ENCODE results near the gene ACSF2. TPM values are rescaled to one million over a fixed set of nuclear protein-coding genes. Genes with fewer than 3 reads are reported as not detected.

ACSF2 gene
- polyA plus RNA-seq, 1 donor (not counting 4 experiments of a cell fraction or from before 2014, with no cell fraction given) = 71.9 TPM

DNA sequence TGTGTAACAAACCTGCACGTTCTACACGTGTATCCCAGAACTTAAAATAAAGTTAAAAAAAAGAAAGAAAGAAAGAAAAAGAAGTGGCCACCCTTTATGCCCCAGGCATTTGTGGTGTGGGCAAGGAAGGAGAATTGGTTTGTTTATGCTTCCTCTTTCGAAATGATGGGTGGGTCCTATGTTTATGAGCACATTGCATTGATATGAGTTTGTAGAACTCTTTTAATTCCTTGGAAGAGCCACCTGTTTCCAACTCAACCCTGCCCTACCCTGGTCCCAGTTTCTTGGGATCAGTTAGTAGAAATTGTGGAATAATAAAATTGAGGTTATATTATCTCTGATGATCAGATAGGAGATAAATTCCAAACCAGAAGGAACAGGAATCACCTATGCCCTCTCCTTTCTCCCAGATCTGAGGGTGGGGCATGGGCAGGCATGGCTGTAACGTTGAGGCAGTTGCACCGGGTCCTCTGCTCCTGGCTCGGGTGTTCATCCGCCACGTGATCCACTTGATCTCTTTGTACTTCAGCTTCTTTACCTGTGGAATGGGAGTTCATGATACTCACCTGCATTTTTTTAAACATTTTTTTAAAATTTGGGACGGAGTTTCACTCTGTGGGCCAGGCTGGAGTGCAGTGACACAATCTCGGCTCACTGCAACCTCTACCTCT lies 26.7 kb downstream of the ACSF2 start:
- H3K4me2 ChIP-seq (ENCODE audit: control insufficient read depth, extremely low read depth, insufficient read depth, low read depth, low read length) = no peak overlapping the region
- FAIRE-seq (no peak), DNase-seq (ENCODE audit: low read depth, low spot score) (peak; percentile 30)
- no peaks in the 10 kb centered on the region for H3K79me2 ChIP-seq (ENCODE audit: control insufficient read depth, insufficient read depth, low read length)
- no peak overlapping the region for H2AFZ ChIP-seq (ENCODE audit: control insufficient read depth, low read length)
- no peaks in the 10 kb centered on the region for H3K9me3 ChIP-seq (ENCODE audit: control insufficient read depth, low read depth, low read length)
- peaks cover 2% of the 10 kb centered on the region for H3K9me1 ChIP-seq (ENCODE audit: control insufficient read depth, extremely low read depth, insufficient read depth, low read length)
- H3K9ac ChIP-seq (ENCODE audit: control insufficient read depth, extremely low read depth, insufficient read depth, low read length) = no peak overlapping the region
- peaks cover 3 to 5% of the 10 kb centered on the region in 2 experiments for H3K36me3 ChIP-seq (ENCODE audit: control insufficient read depth in 2 of 2, extremely low read depth in 1 of 2, insufficient read depth in 2 of 2, low read length in 2 of 2)
- no peak overlapping the region for H3K4me3 ChIP-seq (ENCODE audit: control insufficient read depth in 2 of 3, extremely low read depth in 1 of 3, insufficient read depth in 2 of 3, low read depth in 1 of 3, low read length in 3 of 3)
- H3K4me1 ChIP-seq (ENCODE audit: control insufficient read depth, extremely low read depth, insufficient read depth, low read length) = peaks cover 9% of the 10 kb centered on the region
- no peak overlapping the region for H3K27ac ChIP-seq (ENCODE audit: control insufficient read depth, insufficient read depth, low read length)
- no peaks in the 10 kb centered on the region for H4K20me1 ChIP-seq (ENCODE audit: control insufficient read depth, extremely low read depth, insufficient read depth, low read length)
- TF ChIP-seq, protein P1, sequence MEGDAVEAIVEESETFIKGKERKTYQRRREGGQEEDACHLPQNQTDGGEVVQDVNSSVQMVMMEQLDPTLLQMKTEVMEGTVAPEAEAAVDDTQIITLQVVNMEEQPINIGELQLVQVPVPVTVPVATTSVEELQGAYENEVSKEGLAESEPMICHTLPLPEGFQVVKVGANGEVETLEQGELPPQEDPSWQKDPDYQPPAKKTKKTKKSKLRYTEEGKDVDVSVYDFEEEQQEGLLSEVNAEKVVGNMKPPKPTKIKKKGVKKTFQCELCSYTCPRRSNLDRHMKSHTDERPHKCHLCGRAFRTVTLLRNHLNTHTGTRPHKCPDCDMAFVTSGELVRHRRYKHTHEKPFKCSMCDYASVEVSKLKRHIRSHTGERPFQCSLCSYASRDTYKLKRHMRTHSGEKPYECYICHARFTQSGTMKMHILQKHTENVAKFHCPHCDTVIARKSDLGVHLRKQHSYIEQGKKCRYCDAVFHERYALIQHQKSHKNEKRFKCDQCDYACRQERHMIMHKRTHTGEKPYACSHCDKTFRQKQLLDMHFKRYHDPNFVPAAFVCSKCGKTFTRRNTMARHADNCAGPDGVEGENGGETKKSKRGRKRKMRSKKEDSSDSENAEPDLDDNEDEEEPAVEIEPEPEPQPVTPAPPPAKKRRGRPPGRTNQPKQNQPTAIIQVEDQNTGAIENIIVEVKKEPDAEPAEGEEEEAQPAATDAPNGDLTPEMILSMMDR (optimal IDR thresholded peaks at IDR 0.05 in 1 of 3, IDR thresholded peaks at IDR 0.05 in 1 of 3, conservative IDR thresholded peaks at IDR 0.05 in 1 of 3; ENCODE audit: extremely low read depth in 1 of 3, insufficient read depth in 2 of 3, low read length in 3 of 3) = no peak
- TF ChIP-seq EZH2 (IDR thresholded peaks at IDR 0.05; ENCODE audit: low read length) = no peak
- H3K27me3 ChIP-seq (ENCODE audit: control insufficient read depth, extremely low read depth, insufficient read depth, low read length) = no peaks in the 10 kb centered on the region
- dilution Hi-C loops (cut with MboI; ENCODE audit: extremely low pct_ligation_motif_present, low sequenced_read_pairs) = no loop called here

DNA sequence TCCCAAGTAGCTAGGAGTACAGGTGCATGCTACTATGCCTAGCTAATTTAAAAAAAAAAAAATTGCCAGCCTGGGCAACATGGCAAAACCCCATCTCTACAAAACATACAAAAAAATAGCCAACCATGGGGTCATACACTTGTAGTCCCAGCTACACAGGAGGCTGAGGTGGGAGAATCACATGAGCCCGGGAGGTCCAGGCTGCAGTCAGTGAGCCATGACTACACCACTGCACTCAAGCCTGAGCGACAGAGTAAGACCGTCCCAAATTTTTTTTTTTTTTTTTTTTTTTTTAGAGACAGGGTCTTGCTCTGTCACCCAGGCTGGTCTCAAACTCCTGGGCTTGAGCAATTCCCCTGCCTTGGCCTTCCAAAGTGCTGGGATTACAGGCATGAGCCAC lies 27.9 kb downstream of the ACSF2 start:
- FAIRE-seq (no peak), DNase-seq (ENCODE audit: low read depth, low spot score) (no peak)
- peaks cover 15% of the 10 kb centered on the region for H3K4me1 ChIP-seq (ENCODE audit: control insufficient read depth, extremely low read depth, insufficient read depth, low read length)
- dilution Hi-C loops (cut with MboI; ENCODE audit: extremely low pct_ligation_motif_present, low sequenced_read_pairs) = no loop called here
- H3K27ac ChIP-seq (ENCODE audit: control insufficient read depth, insufficient read depth, low read length) = no peak overlapping the region
- peaks cover 2% of the 10 kb centered on the region for H3K9me1 ChIP-seq (ENCODE audit: control insufficient read depth, extremely low read depth, insufficient read depth, low read length)
- H3K79me2 ChIP-seq (ENCODE audit: control insufficient read depth, insufficient read depth, low read length) = no peaks in the 10 kb centered on the region
- H3K36me3 ChIP-seq (ENCODE audit: control insufficient read depth in 2 of 2, extremely low read depth in 1 of 2, insufficient read depth in 2 of 2, low read length in 2 of 2) = peaks cover 3 to 5% of the 10 kb centered on the region in 2 experiments
- no peak overlapping the region for H2AFZ ChIP-seq (ENCODE audit: control insufficient read depth, low read length)
- peaks cover under 1% of the 10 kb centered on the region for H4K20me1 ChIP-seq (ENCODE audit: control insufficient read depth, extremely low read depth, insufficient read depth, low read length)
- no peak overlapping the region for H3K4me3 ChIP-seq (ENCODE audit: control insufficient read depth in 2 of 3, extremely low read depth in 1 of 3, insufficient read depth in 2 of 3, low read depth in 1 of 3, low read length in 3 of 3)
- no peak overlapping the region for H3K4me2 ChIP-seq (ENCODE audit: control insufficient read depth, extremely low read depth, insufficient read depth, low read depth, low read length)
- H3K9me3 ChIP-seq (ENCODE audit: control insufficient read depth, low read depth, low read length) = no peaks in the 10 kb centered on the region
- no peaks in the 10 kb centered on the region for H3K27me3 ChIP-seq (ENCODE audit: control insufficient read depth, extremely low read depth, insufficient read depth, low read length)
- no peak overlapping the region for H3K9ac ChIP-seq (ENCODE audit: control insufficient read depth, extremely low read depth, insufficient read depth, low read length)
- no peak for TF ChIP-seq EZH2 (IDR thresholded peaks at IDR 0.05; ENCODE audit: low read length)
- TF ChIP-seq, protein P1 (optimal IDR thresholded peaks at IDR 0.05 in 1 of 3, IDR thresholded peaks at IDR 0.05 in 1 of 3, conservative IDR thresholded peaks at IDR 0.05 in 1 of 3; ENCODE audit: extremely low read depth in 1 of 3, insufficient read depth in 2 of 3, low read length in 3 of 3) = no peak
